NCI-H748 treated with DMSO at 0.1 percent for 48 hours (cell line): ENCODE data around the gene PRR18.

ENCODE experiments used
- DNase-seq: peaks from one replicate; lab custom pipeline; 2025; lab: John Stamatoyannopoulos, UW

PRR18 gene

GRCh38 chr6:166274739-166275370 is 33.3 kb downstream of the PRR18 start:
- DNase-seq: no peak

- no peak for DNase-seq
Observed at GRCh38 chr6:166274163-166274562, 34.0 kb downstream of the PRR18 start.

- DNase-seq: no peak
Observed at GRCh38 chr6:166271376-166271765, 36.8 kb downstream of the PRR18 start.

GRCh38 chr6:166270706-166271375 is 37.4 kb downstream of the PRR18 start:
- no peak for DNase-seq

- no peak for DNase-seq
Observed at GRCh38 chr6:166269301-166270039, 38.7 kb downstream of the PRR18 start.

- DNase-seq: no peak
Observed at GRCh38 chr6:166268431-166268830, 39.8 kb downstream of the PRR18 start.

GRCh38 chr6:166267526-166267925 is 40.7 kb downstream of the PRR18 start:
- DNase-seq: no peak

GRCh38 chr6:166266336-166266735 is 41.9 kb downstream of the PRR18 start:
- DNase-seq: no peak

GRCh38 chr6:166262743-166263515 is 45.3 kb downstream of the PRR18 start:
- DNase-seq: no peak

- DNase-seq: no peak
Observed at GRCh38 chr6:166259296-166259977, 48.8 kb downstream of the PRR18 start.

GRCh38 chr6:166258854-166259276 is 49.3 kb downstream of the PRR18 start:
- DNase-seq: no peak

GRCh38 chr6:166257911-166258318 is 50.3 kb downstream of the PRR18 start:
- no peak for DNase-seq
